Measurements from ENCODE around the gene ZNF808. TPM values are rescaled to one million over a fixed set of nuclear protein-coding genes. Genes with fewer than 3 reads are reported as not detected.
"Not testable (repeated sequence)": the region's sequence is repeated elsewhere in the genome, so short reads cannot be mapped to it uniquely, and the experiment has no call there.

ZNF808 gene
- total RNA-seq, 2 donors from 2014 or later = 22.0 to 30.3 TPM

- no peak overlapping the region for H3K4me3 ChIP-seq
- no peaks in the 10 kb centered on the region for H3K27me3 ChIP-seq
- H3K36me3 ChIP-seq = peaks cover 13% of the 10 kb centered on the region
- no peaks in the 10 kb centered on the region for H3K9me3 ChIP-seq
- no peak for DNase-seq (ENCODE audit: low spot score)
- TF ChIP-seq, protein P1, sequence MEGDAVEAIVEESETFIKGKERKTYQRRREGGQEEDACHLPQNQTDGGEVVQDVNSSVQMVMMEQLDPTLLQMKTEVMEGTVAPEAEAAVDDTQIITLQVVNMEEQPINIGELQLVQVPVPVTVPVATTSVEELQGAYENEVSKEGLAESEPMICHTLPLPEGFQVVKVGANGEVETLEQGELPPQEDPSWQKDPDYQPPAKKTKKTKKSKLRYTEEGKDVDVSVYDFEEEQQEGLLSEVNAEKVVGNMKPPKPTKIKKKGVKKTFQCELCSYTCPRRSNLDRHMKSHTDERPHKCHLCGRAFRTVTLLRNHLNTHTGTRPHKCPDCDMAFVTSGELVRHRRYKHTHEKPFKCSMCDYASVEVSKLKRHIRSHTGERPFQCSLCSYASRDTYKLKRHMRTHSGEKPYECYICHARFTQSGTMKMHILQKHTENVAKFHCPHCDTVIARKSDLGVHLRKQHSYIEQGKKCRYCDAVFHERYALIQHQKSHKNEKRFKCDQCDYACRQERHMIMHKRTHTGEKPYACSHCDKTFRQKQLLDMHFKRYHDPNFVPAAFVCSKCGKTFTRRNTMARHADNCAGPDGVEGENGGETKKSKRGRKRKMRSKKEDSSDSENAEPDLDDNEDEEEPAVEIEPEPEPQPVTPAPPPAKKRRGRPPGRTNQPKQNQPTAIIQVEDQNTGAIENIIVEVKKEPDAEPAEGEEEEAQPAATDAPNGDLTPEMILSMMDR (IDR thresholded peaks at IDR 0.05) = no peak
- no peak overlapping the region for H3K27ac ChIP-seq
- H3K4me1 ChIP-seq = no peaks in the 10 kb centered on the region
Measured at GRCh38 chr19:52592301-52592700, 64.8 kb downstream of the ZNF808 start.

GRCh38 chr19:52593441-52593840 lies 66.0 kb downstream of the ZNF808 start:
- not testable (repeated sequence) for H3K27ac ChIP-seq

DNA sequence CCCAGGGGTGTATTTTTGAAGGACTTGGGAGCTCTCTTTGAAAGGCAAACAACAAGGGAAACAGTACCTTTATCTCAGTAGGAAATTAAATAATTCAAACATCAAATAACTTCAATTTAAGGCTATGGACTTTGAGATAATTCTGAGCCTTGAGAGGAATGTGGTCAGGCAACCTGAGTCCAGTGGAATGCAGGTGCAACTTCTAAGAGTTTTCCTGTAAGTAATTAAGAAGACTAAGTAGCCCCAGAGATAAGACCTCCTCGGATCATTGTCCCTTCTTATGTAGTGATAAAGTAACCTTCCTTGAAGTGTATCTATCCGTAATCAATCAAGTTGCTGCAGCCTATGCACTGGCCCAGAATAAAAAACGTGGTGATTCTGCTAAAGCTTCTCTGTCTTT lies 71.8 kb downstream of the ZNF808 start:
- peaks cover 0 to 10% of the 10 kb centered on the region in 2 donors for H3K4me1 ChIP-seq
- no peak overlapping the region for H3K4me3 ChIP-seq
- TF ChIP-seq, protein P1 (IDR thresholded peaks at IDR 0.05) = no peak
- no peaks in the 10 kb centered on the region for H3K9me3 ChIP-seq
- no peaks in the 10 kb centered on the region for H3K27me3 ChIP-seq
- no peak for DNase-seq (ENCODE audit: low spot score)
- H3K27ac ChIP-seq = no peak overlapping the region
- no peaks in the 10 kb centered on the region for H3K36me3 ChIP-seq

More at GRCh38 chr19:52593441-52593840, 66.0 kb downstream of the ZNF808 start:
- not testable (repeated sequence) for H3K9me3 ChIP-seq; H3K4me1 ChIP-seq; H3K27me3 ChIP-seq; H3K4me3 ChIP-seq; DNase-seq (ENCODE audit: low spot score)
- H3K36me3 ChIP-seq = peaks cover 13% of the 10 kb centered on the region

- no peak for DNase-seq (ENCODE audit: low spot score)
- Histone ChIP-seq H3K27ac (peak overlapping the region; percentile 71 to 81), H3K9me3 (no peaks in the 10 kb centered on the region), H3K36me3 (no peaks in the 10 kb centered on the region), H3K27me3 (no peaks in the 10 kb centered on the region), H3K4me3 (peak overlapping the region; percentile 62 to 67), H3K4me1 (peaks cover 0 to 10% of the 10 kb centered on the region in 2 donors)
- TF ChIP-seq, protein P1 (IDR thresholded peaks at IDR 0.05) = no peak
Measured at GRCh38 chr19:52600639-52601024, 73.2 kb downstream of the ZNF808 start.

DNA sequence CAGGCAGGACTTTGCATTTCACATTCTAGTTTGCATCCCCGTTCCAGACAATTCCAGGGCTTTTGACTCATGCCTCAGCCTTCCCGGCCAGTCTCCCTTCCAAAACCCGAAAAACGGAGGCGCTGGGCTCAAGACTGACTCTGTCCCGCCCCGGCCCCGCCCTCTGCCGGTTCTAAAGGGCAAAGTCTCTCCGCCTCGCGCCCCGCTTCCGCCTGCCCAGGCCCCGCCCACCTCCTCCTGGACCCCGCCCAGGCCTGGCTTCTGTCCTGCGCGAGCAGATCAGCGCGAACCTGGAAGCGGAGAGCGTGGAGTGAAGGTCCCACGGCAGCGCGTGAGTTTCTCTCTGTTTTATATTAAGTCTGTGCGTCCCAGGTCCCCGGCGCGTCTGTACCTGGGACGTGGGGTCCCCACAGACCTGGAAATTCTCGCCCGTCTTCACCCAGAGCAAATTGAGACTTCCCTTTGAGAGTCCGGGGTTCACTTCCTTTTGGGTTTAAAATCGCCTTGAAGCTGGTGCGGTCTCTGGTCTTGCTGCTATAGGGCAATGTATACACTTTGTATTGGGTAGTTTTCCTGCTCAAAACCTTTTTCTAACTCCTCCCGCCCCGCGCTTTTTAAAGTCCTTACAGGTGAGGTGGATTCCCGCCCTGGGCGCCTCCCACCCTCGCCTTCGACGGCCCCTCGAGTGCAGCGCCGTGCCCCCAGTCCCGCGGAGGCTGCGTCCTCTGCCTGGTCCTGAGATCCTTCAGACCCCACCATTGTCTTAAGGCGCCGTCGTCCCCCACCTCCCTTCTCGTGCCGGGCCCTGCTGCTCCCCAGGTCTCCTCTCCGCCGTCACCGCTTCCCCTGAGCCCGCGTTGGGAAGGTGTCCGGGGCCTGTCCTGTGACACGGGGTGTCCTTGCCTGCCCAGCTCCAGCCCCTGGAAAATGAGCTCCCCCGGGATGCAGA lies 73.8 kb downstream of the ZNF808 start:
- peaks cover 0 to 10% of the 10 kb centered on the region in 2 donors for H3K4me1 ChIP-seq
- peak overlapping the region; percentile 71 to 81 for H3K27ac ChIP-seq
- H3K36me3 ChIP-seq = no peaks in the 10 kb centered on the region
- peak; percentile 95 for DNase-seq (ENCODE audit: low spot score)
- peak overlapping the region; percentile 62 to 67 for H3K4me3 ChIP-seq
- TF ChIP-seq, protein P1 (IDR thresholded peaks at IDR 0.05) = peak in 1 of 2 donors; percentile 51
- H3K9me3 ChIP-seq = no peaks in the 10 kb centered on the region
- H3K27me3 ChIP-seq = no peaks in the 10 kb centered on the region

- H3K4me1 ChIP-seq; H3K9me3 ChIP-seq; H3K27me3 ChIP-seq; DNase-seq (ENCODE audit: low spot score); H3K36me3 ChIP-seq: not testable (repeated sequence)
- Histone ChIP-seq H3K4me3 (peak overlapping the region; percentile 62 to 67), H3K27ac (peak overlapping the region; percentile 71 to 81)
- TF ChIP-seq, protein P1 (IDR thresholded peaks at IDR 0.05) = peak in 1 of 2 donors; percentile 27
Measured at GRCh38 chr19:52601974-52602366, 74.5 kb downstream of the ZNF808 start.
